K562 (cell line): ENCODE data around the gene FOXD3. TPM values are rescaled to one million over a fixed set of nuclear protein-coding genes. Genes with fewer than 3 reads are reported as not detected.

ENCODE experiments used
- ATF3 ChIP-seq, 2 experiments: fragments of 450-650 bp in 1 of 2; sonication (generic) in 1 of 2; formaldehyde crosslinking in 1 of 2; IDR thresholded peaks in 1 of 2; conservative IDR thresholded peaks in 1 of 2; 2 replicates each; pipeline versions ENCODE4 v1.6.1 to v1.8.1; 2016 to 2023; ENCODE audit warnings: mild to moderate bottlenecking in 2 of 2, moderate library complexity in 2 of 2, inconsistent platforms in 1 of 2, missing genetic modification reagents in 1 of 2
- CTBP1 ChIP-seq: fragments of 450-650 bp; IDR thresholded peaks from 2 replicates; pipeline ENCODE4 v1.6.1; 2016; ENCODE audit warnings: borderline replicate concordance
- E2F1 ChIP-seq: sonication (generic); formaldehyde crosslinking; IDR thresholded peaks from 2 replicates; pipeline ENCODE4 v1.8.1; 2023; ENCODE audit warnings: mild to moderate bottlenecking, missing genetic modification reagents, moderate library complexity
- GATA2 ChIP-seq: sonication (generic); formaldehyde crosslinking; IDR thresholded peaks from 2 replicates; pipeline ENCODE4 v1.4.0; 2020; ENCODE audit warnings: mild to moderate bottlenecking, missing genetic modification reagents
- HDAC6 ChIP-seq: IDR thresholded peaks from 2 replicates; pipeline ENCODE4 v1.6.1; 2012; ENCODE audit warnings: low read depth, mild to moderate bottlenecking, control low read depth, inconsistent platforms, low read length, moderate library complexity
- IRF2 ChIP-seq: sonication (generic); formaldehyde crosslinking; IDR thresholded peaks from 2 replicates; pipeline ENCODE4 v1.8.1; 2022; ENCODE audit warnings: mild to moderate bottlenecking, missing genetic modification reagents
- KDM1A ChIP-seq, 2 experiments: fragments of 450-650 bp; IDR thresholded peaks; 2 replicates each; pipeline ENCODE4 v1.6.1; 2016; ENCODE audit warnings: mild to moderate bottlenecking in 2 of 2
- MED1 ChIP-seq: sonication (generic); formaldehyde crosslinking; IDR thresholded peaks from 2 replicates; pipeline ENCODE4 v1.8.1; 2023; ENCODE audit warnings: missing genetic modification reagents, borderline replicate concordance
- RFX7 ChIP-seq: fragments of 250-450 bp; sonication (Bioruptor Pico); IDR thresholded peaks from 2 replicates; pipeline ENCODE4 v1.5.1; 2021; ENCODE audit warnings: mild to moderate bottlenecking
- TCFL5 ChIP-seq: fragments of 250-450 bp; sonication (Bioruptor Pico); conservative IDR thresholded peaks from 2 replicates; pipeline ENCODE4 v1.6.1; 2021; ENCODE audit warnings: mild to moderate bottlenecking, moderate library complexity, matching md5 sums
- ZBTB1 ChIP-seq: sonication (generic); formaldehyde crosslinking; IDR thresholded peaks from 2 replicates; pipeline ENCODE4 v1.8.1; 2023; ENCODE audit warnings: missing genetic modification reagents, low read depth, mild to moderate bottlenecking, borderline replicate concordance
- ZEB2 ChIP-seq: fragments of 450-650 bp; IDR thresholded peaks from 2 replicates; pipeline ENCODE4 v1.6.1; 2016
- polyA plus RNA-seq, 8 experiments: library from polyadenylated mRNA; depleted of rRNA in 4 of 8; stranded (reverse) in 5 of 8; unstranded in 3 of 8; fragments of >200 nt; fragmentation: Nextera tagmentation in 2 of 8; fragmentation: Illumina TruSeq in 1 of 8; extraction: Ambion mirVana in 2 of 8; extraction: Trizol in 1 of 8; gene quantifications; 2 replicates each; pipeline versions ENCODE4 v1.2.1 to v1.2.3, GENCODE V29; 2011 to 2014; ENCODE audit warnings: inconsistent platforms in 1 of 8, missing spikeins in 1 of 8
- total RNA-seq, 7 experiments: library from RNA; depleted of rRNA in 6 of 7; stranded (reverse); fragments of >200 nt in 6 of 7; fragmentation: Illumina TruSeq in 2 of 7; extraction: Trizol in 2 of 7; gene quantifications; 2 replicates each; pipeline versions ENCODE4 v1.2.1 to v1.2.3, GENCODE V29; 2011 to 2021; ENCODE audit warnings: low replicate concordance in 1 of 7
- TF ChIP-seq, protein P1 (sequence below): fragments of 250-450 bp; sonication (Bioruptor Pico); IDR thresholded peaks from 2 replicates; pipeline ENCODE4 v1.5.0; 2021
- TF ChIP-seq, protein P2 (sequence below): fragments of 450-650 bp; IDR thresholded peaks from 2 replicates; pipeline ENCODE4 v1.6.1; 2018; ENCODE audit not compliant: partially characterized antibody
- TF ChIP-seq, protein P3 (sequence below): sonication (generic); formaldehyde crosslinking; IDR thresholded peaks from 2 replicates; pipeline ENCODE4 v1.8.0; 2022; ENCODE audit warnings: mild to moderate bottlenecking, missing genetic modification reagents

FOXD3 gene
- total and polyA plus RNA-seq, 9 of the 15 experiments (the other 6 are each of a cell fraction or from before 2014, with no cell fraction given): 0.06 to 0.45 (median 0.10) TPM; not detected in 2

DNA sequence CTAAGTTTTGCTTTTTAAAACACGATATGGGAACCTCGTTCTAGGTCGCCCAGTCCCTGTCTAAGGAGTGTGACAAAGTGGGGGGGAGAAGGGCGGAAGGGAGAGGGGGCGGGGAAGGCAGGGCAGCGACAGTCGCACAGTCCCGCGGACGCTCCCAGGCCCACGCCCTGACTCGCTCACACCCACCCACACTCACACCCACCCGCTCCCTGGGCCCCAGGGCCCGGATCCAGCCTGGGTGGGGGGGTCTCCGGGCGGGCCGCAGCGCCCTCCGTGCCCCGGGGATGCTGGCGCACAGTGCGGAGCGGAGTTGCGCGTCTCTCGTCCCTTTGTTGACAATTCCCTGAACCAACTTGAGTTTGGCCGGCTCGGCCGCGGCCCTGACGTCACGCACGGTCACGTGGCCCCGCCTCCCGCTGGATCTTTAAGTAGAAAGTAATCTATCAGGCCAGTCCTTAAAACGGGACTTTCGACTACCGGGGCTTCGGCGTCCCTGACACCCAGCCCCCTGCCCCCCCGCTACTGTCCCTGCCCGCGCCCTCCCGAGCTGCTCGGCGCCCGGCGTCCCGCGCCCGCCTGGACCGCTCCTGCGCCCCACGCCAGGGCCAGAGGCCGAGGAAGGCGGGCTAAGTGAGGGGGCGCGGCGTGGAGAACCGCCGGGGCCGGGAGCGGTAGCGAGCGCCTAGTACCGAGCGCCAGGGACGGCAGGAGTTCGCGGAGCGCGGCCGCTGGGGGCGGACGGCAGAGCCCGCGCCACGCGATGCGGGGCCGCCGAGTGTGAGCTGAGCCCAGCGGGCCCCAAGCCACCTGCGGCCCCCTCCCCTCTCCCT is at the start of gene FOXD3 (continued):
- TF ChIP-seq E2F1 (CRISPR knock-in tag) (0 out of 2 replicates have a peak, but pooled peaks have one; percentile 35), ATF3 (IDR thresholded peaks at IDR 0.05) (peak; percentile 66), ATF3 (CRISPR knock-in tag; conservative IDR thresholded peaks at IDR 0.05) (peak; percentile 56; the same call in 1 of the 2 replicates), IRF2 (CRISPR knock-in tag) (no peak), TCFL5 (no peak), HDAC6 (no peak), MED1 (CRISPR knock-in tag) (no peak), CTBP1 (peak; percentile 46; the same call in 1 of the 2 replicates), ZBTB1 (CRISPR knock-in tag) (no peak; the same call in 1 of the 2 replicates), ZEB2 (no peak), KDM1A (IDR thresholded peaks at IDR 0.05) (no peak), RFX7 (CRISPR knock-in tag) (no peak), GATA2 (CRISPR knock-in tag) (no peak)
- TF ChIP-seq, protein P1, sequence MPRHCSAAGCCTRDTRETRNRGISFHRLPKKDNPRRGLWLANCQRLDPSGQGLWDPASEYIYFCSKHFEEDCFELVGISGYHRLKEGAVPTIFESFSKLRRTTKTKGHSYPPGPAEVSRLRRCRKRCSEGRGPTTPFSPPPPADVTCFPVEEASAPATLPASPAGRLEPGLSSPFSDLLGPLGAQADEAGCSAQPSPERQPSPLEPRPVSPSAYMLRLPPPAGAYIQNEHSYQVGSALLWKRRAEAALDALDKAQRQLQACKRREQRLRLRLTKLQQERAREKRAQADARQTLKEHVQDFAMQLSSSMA (CRISPR knock-in tag): no peak
- TF ChIP-seq, protein P2, sequence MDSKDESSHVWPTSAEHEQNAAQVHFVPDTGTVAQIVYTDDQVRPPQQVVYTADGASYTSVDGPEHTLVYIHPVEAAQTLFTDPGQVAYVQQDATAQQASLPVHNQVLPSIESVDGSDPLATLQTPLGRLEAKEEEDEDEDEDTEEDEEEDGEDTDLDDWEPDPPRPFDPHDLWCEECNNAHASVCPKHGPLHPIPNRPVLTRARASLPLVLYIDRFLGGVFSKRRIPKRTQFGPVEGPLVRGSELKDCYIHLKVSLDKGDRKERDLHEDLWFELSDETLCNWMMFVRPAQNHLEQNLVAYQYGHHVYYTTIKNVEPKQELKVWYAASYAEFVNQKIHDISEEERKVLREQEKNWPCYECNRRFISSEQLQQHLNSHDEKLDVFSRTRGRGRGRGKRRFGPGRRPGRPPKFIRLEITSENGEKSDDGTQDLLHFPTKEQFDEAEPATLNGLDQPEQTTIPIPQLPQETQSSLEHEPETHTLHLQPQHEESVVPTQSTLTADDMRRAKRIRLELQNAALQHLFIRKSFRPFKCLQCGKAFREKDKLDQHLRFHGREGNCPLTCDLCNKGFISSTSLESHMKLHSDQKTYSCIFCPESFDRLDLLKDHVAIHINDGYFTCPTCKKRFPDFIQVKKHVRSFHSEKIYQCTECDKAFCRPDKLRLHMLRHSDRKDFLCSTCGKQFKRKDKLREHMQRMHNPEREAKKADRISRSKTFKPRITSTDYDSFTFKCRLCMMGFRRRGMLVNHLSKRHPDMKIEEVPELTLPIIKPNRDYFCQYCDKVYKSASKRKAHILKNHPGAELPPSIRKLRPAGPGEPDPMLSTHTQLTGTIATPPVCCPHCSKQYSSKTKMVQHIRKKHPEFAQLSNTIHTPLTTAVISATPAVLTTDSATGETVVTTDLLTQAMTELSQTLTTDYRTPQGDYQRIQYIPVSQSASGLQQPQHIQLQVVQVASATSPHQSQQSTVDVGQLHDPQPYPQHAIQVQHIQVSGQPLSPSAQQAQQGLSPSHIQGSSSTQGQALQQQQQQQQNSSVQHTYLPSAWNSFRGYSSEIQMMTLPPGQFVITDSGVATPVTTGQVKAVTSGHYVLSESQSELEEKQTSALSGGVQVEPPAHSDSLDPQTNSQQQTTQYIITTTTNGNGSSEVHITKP: peak; percentile 30
- TF ChIP-seq, protein P3, sequence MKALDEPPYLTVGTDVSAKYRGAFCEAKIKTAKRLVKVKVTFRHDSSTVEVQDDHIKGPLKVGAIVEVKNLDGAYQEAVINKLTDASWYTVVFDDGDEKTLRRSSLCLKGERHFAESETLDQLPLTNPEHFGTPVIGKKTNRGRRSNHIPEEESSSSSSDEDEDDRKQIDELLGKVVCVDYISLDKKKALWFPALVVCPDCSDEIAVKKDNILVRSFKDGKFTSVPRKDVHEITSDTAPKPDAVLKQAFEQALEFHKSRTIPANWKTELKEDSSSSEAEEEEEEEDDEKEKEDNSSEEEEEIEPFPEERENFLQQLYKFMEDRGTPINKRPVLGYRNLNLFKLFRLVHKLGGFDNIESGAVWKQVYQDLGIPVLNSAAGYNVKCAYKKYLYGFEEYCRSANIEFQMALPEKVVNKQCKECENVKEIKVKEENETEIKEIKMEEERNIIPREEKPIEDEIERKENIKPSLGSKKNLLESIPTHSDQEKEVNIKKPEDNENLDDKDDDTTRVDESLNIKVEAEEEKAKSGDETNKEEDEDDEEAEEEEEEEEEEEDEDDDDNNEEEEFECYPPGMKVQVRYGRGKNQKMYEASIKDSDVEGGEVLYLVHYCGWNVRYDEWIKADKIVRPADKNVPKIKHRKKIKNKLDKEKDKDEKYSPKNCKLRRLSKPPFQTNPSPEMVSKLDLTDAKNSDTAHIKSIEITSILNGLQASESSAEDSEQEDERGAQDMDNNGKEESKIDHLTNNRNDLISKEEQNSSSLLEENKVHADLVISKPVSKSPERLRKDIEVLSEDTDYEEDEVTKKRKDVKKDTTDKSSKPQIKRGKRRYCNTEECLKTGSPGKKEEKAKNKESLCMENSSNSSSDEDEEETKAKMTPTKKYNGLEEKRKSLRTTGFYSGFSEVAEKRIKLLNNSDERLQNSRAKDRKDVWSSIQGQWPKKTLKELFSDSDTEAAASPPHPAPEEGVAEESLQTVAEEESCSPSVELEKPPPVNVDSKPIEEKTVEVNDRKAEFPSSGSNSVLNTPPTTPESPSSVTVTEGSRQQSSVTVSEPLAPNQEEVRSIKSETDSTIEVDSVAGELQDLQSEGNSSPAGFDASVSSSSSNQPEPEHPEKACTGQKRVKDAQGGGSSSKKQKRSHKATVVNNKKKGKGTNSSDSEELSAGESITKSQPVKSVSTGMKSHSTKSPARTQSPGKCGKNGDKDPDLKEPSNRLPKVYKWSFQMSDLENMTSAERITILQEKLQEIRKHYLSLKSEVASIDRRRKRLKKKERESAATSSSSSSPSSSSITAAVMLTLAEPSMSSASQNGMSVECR: peak; percentile 54; the same call in 1 of the 2 replicates
